SU-DHL-6 (cell line): ENCODE measurements around the gene NUPR1.
"Not testable (repeated sequence)": the region's sequence is repeated elsewhere in the genome, so short reads cannot be mapped to it uniquely, and the experiment has no call there.

Experiments
- H2AFZ ChIP-seq: fragments of 200-600 bp; sonication (generic); 2 replicates; pipeline ENCODE4 v1.6.1; 2014; ENCODE audit warnings: low read depth, mild to moderate bottlenecking, moderate library complexity, mixed read lengths, antibody characterized with exemption, low read length; ENCODE audit not compliant: severe bottlenecking
- H3F3A ChIP-seq: fragments of 200-600 bp; shearing (Covaris generic); 2 replicates; pipeline ENCODE4 v1.6.0; 2016; ENCODE audit warnings: antibody characterized with exemption, mild to moderate bottlenecking; ENCODE audit not compliant: insufficient read depth
- H3K27ac ChIP-seq: fragments of 200-600 bp; sonication (generic); 2 replicates; pipeline ENCODE4 v1.5.1; 2016; ENCODE audit warnings: low read depth, mild to moderate bottlenecking, low read length, moderate library complexity, mixed read lengths
- H3K27me3 ChIP-seq: fragments of 200-600 bp; sonication (generic), shearing (Covaris generic); 2 replicates; pipeline ENCODE4 v1.6.0; 2014; ENCODE audit warnings: mild to moderate bottlenecking, low read length
- H3K36me3 ChIP-seq: fragments of 200-600 bp; sonication (generic); 2 replicates; pipeline ENCODE4 v1.6.1; 2014; ENCODE audit warnings: mild to moderate bottlenecking, low read length, mixed read lengths
- H3K4me2 ChIP-seq: fragments of 300-600, 200-600 bp; shearing (Covaris generic), sonication (generic); 2 replicates; pipeline ENCODE4 v1.6.0; 2014; ENCODE audit warnings: low read length, low read depth, mild to moderate bottlenecking; ENCODE audit not compliant: poor library complexity, severe bottlenecking
- H3K4me3 ChIP-seq: fragments of 200-600 bp; sonication (generic); 2 replicates; pipeline ENCODE4 v1.5.1; 2014; ENCODE audit warnings: antibody characterized with exemption, low read length, mild to moderate bottlenecking, mixed read lengths; ENCODE audit not compliant: insufficient read depth, poor library complexity, severe bottlenecking
- H3K79me2 ChIP-seq: fragments of 200-600 bp; sonication (generic); 2 replicates; pipeline ENCODE4 v1.6.1; 2014; ENCODE audit warnings: mild to moderate bottlenecking, low read length, moderate library complexity; ENCODE audit not compliant: insufficient read depth
- H3K9ac ChIP-seq: fragments of 200-600 bp; sonication (generic); 2 replicates; pipeline ENCODE4 v1.7.0; 2014; ENCODE audit warnings: mild to moderate bottlenecking, low read length
- H3K9me2 ChIP-seq: fragments of 200-600 bp; sonication (generic); replicated peaks from 2 replicates; pipeline ENCODE4 v1.6.1; 2014; ENCODE audit warnings: low read length; ENCODE audit not compliant: insufficient read depth
- H3K9me3 ChIP-seq: fragments of 200-600 bp; sonication (generic); 2 replicates; pipeline ENCODE4 v1.6.1; 2014; ENCODE audit warnings: low read length, mixed read lengths; ENCODE audit not compliant: insufficient read depth
- H4K20me1 ChIP-seq: fragments of 200-600 bp; sonication (generic); 2 replicates; pipeline ENCODE4 v1.6.1; 2014; ENCODE audit warnings: low read depth, mild to moderate bottlenecking, antibody characterized with exemption, low read length, moderate library complexity, mixed read lengths
- EZH2phosphoT487 ChIP-seq: fragments of 200-600 bp; sonication (generic), shearing (Covaris generic); conservative IDR thresholded peaks from 2 replicates; pipeline ENCODE4 v1.6.1; 2018; ENCODE audit warnings: mild to moderate bottlenecking, antibody characterized with exemption, low read length, moderate library complexity, mixed read lengths
- TF ChIP-seq, protein P1 (sequence below): fragments of 200-600 bp; sonication (generic); IDR thresholded peaks from one replicate; pipeline ENCODE4 v1.5.1; 2017; ENCODE audit warnings: antibody characterized with exemption, mild to moderate bottlenecking, low read length, moderate library complexity; ENCODE audit not compliant: insufficient read depth, poor library complexity, severe bottlenecking

Gene NUPR1

DNA sequence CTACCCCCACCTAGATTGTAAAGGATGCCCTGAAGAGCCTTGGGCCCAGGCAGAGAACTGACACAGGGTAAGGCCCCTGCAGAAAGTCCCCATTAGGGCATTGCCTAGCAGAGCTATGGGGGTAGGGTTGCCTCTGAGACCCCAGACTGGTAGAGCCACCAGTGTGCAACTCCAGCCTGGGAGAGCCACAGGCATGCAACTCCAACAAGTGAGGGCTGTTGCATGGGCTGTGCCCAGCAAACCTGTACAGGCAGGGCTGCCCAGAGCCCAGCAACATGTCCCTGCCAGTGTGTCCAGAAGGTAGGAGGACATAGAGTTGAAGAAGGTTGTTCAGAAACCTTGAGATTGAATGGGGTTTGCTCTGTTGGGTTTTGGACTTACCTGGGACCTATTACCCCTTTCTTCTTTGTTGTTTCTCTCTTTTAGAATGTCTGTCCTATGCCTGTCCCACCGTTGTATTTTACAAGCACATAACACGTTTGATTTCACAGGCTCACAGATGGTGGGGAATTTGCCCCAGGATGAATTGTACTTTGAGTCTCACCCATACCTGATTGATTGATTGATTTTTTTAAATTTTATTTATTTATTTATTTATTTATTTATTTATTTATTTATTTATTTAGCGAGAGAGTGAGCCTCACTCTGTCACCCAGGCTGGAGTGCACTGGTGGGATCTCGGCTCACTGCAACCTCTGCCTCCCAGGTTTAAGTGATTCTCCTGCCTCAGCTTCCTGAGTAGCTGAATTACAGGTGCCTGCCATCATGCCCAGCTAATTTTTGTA, 31.4 kb upstream of the NUPR1 start:
- Histone ChIP-seq H3K27ac (no peak overlapping the region), H3K36me3 (no peaks in the 10 kb centered on the region; the same call in 1 of the 2 replicates), H2AFZ (no peak overlapping the region), H4K20me1 (no peaks in the 10 kb centered on the region), H3K4me3 (no peak overlapping the region), H3K27me3 (no peaks in the 10 kb centered on the region), H3K9me2 (no peaks in the 10 kb centered on the region), H3K9ac (no peak overlapping the region), H3K9me3 (no peaks in the 10 kb centered on the region; the same call in 1 of the 2 replicates), H3F3A (no peaks in the 10 kb centered on the region), H3K79me2 (peaks cover 47% of the 10 kb centered on the region), H3K4me2 (no peak overlapping the region)
- TF ChIP-seq, protein P1, sequence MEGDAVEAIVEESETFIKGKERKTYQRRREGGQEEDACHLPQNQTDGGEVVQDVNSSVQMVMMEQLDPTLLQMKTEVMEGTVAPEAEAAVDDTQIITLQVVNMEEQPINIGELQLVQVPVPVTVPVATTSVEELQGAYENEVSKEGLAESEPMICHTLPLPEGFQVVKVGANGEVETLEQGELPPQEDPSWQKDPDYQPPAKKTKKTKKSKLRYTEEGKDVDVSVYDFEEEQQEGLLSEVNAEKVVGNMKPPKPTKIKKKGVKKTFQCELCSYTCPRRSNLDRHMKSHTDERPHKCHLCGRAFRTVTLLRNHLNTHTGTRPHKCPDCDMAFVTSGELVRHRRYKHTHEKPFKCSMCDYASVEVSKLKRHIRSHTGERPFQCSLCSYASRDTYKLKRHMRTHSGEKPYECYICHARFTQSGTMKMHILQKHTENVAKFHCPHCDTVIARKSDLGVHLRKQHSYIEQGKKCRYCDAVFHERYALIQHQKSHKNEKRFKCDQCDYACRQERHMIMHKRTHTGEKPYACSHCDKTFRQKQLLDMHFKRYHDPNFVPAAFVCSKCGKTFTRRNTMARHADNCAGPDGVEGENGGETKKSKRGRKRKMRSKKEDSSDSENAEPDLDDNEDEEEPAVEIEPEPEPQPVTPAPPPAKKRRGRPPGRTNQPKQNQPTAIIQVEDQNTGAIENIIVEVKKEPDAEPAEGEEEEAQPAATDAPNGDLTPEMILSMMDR, result no peak
- TF ChIP-seq EZH2phosphoT487, result no peak

DNA sequence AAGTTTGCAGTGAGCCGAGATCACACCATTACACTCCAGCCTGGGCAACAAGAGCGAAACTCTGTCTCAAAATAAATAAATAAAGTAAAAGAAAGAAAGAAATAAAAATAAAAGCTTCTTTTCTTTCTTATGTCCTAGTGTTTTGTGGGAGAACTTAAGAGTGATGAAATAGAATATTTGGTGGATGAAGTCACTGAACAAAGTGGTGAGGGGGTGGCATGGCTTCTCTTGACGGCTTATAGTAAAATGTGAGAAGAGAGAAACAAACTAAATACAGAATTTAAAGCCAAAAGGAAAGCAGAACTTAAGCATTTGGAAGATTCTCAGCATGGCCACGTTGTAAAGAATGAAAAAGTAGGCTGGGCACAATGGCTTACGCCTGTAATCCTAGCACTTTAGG, 30.2 kb upstream of the NUPR1 start:
- Histone ChIP-seq H3K79me2 (peaks cover 54% of the 10 kb centered on the region), H4K20me1 (no peaks in the 10 kb centered on the region), H3K27me3 (no peaks in the 10 kb centered on the region), H3K36me3 (no peaks in the 10 kb centered on the region; the same call in 1 of the 2 replicates), H3K9ac (no peak overlapping the region), H3K9me2 (no peaks in the 10 kb centered on the region), H3K27ac (no peak overlapping the region), H3K4me3 (no peak overlapping the region), H3K9me3 (no peaks in the 10 kb centered on the region; the same call in 1 of the 2 replicates), H2AFZ (no peak overlapping the region), H3K4me2 (no peak overlapping the region), H3F3A (no peaks in the 10 kb centered on the region)
- no peak for TF ChIP-seq EZH2phosphoT487
- TF ChIP-seq, protein P1, result no peak

DNA sequence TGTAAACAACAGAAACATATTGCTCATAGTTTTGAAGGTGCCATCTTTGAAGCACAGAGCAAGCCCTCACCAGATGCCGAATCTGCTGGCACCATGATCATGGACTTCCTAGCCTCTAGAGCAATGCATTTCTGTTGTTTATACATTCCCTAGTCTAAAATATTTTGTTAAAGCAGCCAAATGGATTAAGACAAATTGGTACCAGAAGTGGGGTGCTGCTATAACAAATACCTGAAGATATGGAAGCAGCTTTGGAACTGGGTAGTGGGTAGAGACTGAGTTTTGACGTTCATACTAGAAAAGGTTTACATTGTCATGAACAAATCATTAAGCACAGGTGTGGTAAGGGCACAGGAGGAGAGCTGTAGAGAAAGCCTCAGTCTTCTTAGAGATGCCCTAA, 28.5 kb upstream of the NUPR1 start:
- H3F3A ChIP-seq, result no peaks in the 10 kb centered on the region
- no peak overlapping the region for H2AFZ ChIP-seq
- H3K4me3 ChIP-seq, result no peak overlapping the region
- H3K9ac ChIP-seq, result no peak overlapping the region
- no peaks in the 10 kb centered on the region; the same call in 1 of the 2 replicates for H3K9me3 ChIP-seq
- peaks cover 65% of the 10 kb centered on the region for H3K79me2 ChIP-seq
- no peak overlapping the region for H3K4me2 ChIP-seq
- H4K20me1 ChIP-seq, result 0 out of 2 replicates have a peak, but pooled peaks cover 2% of the 10 kb centered on the region
- H3K9me2 ChIP-seq, result no peaks in the 10 kb centered on the region
- TF ChIP-seq, protein P1, result no peak
- no peak for TF ChIP-seq EZH2phosphoT487
- H3K27me3 ChIP-seq, result no peaks in the 10 kb centered on the region
- no peaks in the 10 kb centered on the region; the same call in 1 of the 2 replicates for H3K36me3 ChIP-seq
- no peak overlapping the region for H3K27ac ChIP-seq

DNA sequence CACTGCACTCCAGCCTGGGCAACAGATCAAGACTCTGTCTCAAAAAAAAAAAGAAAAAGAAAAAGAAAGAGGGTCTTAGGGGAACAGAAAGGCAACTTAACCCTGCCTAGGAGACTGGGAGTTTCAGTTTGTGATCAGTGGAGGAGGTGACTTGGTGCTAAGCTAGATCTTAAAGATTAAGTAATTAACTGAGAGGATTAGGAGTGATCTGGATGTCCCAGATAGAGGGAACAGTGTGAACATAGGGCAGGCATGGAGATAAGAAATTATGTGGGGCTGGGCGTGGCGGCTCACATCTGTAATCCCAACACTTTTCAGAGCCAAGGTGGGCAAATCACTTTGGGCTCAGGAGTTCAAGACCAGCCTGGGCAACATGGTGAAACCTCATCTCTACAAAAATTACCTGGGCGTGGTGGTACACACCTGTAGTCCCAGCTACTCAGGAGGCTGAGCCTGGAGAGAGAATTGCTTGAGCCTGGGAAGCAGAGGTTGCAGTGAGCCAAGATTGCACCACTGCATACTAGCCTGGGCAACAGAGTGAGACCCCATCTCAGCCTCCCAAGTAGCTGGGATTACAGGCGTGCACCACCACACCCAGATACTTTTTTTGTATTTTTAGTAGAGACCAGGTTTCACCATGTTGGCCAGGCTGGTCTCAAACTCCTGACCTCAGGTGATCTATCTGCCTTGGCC, 27.6 kb upstream of the NUPR1 start:
- peaks cover 73% of the 10 kb centered on the region for H3K79me2 ChIP-seq
- H3K27me3 ChIP-seq, H3K4me2 ChIP-seq, H4K20me1 ChIP-seq, H3K9me2 ChIP-seq, H3F3A ChIP-seq, H2AFZ ChIP-seq, H3K36me3 ChIP-seq, H3K27ac ChIP-seq, H3K9ac ChIP-seq, H3K4me3 ChIP-seq, H3K9me3 ChIP-seq: not testable (repeated sequence)
